GOT3 (cell line): ENCODE results near the gene MTOR.
"Not testable (repeated sequence)": the region's sequence is repeated elsewhere in the genome, so short reads cannot be mapped to it uniquely, and the experiment has no call there.

Experiments used
- DNase-seq: peaks from one replicate; lab custom pipeline; 2025; ENCODE audit warnings: mixed read lengths; lab: John Stamatoyannopoulos, UW

The MTOR gene

GRCh38 chr1:11262171-11263049, at the start of gene MTOR:
MTOR (minus strand) TSS chr1:11262551; CDS start chr1:11259409, 3,142 bp downstream.
- DNase-seq, result peak; percentile 98

DNA sequence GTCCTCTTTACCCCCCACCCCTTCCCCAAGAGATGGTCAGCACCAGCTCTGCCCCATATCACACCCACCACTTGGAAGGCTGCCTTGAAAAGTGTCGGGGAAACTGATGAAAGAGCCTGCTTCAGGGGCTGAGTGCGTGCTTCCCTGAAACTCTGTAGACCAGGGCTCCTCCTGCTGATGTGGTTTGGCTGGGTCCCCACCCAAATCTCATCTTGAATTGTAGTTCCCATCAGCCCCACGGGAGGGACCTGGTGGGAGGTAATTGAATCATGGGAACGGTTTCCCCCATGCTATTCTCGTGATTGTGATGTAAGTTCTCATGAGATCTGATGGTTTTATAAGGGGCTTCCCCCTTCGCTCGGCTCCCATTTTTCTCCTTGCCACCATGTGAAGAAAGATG, 47.0 kb upstream of the MTOR start:
- no peak for DNase-seq

DNA sequence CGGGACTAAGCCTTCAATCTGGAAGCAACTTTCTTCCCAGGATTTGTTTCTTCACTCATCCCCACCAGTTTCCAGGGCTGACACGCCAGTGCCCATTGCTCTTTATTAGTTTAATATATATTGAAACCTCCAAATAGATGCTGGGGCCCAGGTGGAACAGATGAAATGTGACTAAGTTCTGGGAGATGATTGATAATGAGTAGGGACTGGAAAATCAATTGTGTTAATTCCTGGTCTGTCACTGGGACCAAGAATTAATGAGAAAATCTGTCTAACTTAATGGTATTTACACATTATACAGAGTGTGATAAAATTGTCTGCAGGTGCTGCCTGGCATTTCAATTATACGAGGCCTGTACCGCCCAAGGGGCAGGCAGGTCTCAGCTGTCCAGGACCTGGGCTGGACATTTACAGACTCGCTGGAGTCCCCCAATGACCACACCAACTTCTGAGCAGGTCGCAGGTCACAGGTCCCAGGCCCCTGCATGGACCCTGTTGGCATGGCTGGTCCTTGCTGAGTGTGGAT, 46.4 kb upstream of the MTOR start:
- no peak for DNase-seq

GRCh38 chr1:11307852-11308251, 45.5 kb upstream of the MTOR start:
- no peak for DNase-seq

DNA sequence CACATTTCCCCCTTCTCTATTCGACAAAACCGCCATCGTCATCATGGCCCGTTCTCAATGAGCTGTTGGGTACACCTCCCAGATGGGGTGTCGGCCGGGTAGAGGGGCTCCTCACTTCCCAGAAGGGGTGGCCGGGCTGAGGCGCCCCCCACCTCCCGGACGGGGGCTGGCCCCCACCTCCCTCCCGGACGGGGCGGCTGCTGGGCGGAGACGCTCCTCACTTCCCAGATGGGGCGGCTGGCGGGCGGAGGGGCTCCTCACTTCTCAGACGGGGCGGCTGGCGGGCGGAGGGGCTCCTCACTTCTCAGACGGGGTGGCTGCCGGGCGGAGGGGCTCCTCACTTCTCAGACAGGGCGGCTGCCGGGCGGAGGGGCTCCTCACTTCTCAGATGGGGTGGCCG, 43.2 kb upstream of the MTOR start:
- DNase-seq, result not testable (repeated sequence)

GRCh38 chr1:11302366-11302765, 40.0 kb upstream of the MTOR start:
- DNase-seq, result no peak

GRCh38 chr1:11301601-11302000, 39.2 kb upstream of the MTOR start:
- DNase-seq, result no peak

- no peak for DNase-seq
These were observed 36.8 kb upstream of the MTOR start for GRCh38 chr1:11299225-11299574.

DNA sequence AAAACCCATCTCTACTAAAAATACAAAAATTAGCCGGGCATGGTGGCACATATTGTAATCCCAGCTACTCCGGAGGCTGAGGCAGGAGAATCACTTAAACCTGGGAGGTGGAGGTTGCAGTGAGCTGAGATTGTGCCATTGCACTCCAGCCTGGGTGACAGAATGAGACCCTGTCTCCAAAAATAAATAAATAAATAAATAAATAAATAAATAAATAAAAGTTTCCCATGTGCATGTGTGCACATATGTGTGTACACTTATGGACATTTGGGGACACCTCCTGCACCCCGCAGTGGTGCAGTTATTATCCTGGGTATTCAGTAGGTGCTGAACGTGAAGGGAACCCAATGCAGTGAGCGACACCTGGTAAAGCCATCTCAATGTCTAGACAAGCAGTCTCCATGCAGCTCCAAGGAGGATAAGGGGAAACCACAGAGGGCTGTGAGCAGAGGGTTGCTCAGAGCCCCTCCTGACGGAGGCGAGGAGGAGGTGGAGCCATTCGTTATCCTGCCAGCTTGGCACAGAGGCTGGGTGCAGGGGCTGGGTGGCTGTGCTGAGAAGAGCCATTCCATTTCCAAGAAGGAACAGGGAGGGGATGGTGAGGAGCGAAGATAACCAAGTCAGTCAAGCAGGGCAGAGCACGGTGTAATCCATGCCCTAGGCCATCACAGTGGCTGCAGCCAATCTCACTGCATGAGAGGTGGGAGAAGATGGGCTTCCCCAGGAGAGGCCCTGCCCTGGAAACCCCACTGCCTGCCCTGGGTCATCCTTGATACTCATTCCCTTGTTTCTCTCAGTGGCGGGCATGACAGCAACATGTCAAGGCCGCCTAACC, 36.3 kb upstream of the MTOR start:
- DNase-seq, result no peak

GRCh38 chr1:11297774-11298173, 35.4 kb upstream of the MTOR start:
- not testable (repeated sequence) for DNase-seq

DNA sequence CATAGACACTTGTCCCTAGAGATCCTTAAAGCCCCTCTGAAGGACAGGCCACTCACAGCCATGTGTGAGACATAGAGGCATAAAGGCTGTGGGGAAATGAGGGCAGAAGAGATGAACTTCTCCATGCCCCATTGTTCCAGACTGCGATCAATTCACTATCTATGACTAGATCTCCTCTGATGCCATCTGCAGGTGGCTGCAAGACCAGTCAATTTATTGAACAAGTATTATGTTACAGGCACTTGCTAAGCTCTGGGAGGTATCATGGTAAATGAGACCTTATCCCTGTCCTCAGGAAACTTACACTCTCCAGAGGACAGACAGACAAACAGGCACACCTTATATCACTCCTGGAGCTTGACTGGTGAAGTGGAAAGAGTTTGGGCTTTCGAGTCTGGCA, 33.6 kb upstream of the MTOR start:
- no peak for DNase-seq

GRCh38 chr1:11294951-11295350, 32.6 kb upstream of the MTOR start:
- DNase-seq, result no peak

DNA sequence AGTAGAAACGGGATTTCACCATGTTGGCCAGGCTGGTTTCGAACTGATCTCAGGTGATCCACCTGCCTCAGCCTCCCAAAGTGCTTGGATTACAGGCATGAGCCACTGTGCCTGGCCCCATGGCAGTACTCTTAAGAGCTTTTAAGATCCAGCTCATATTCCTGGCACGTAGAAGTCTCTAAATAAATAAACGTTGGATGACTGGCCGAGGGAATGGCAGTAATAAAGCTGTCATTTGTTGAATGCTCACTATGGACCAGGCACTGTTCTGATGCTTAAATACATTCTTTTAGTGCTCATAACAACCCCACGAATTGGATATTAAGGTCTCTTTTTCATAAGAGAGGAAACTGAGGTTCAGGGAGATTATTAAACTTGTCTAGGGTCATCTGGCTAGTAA, 31.5 kb upstream of the MTOR start:
- no peak for DNase-seq

- DNase-seq, result no peak
These were observed 28.7 kb upstream of the MTOR start for GRCh38 chr1:11291049-11291448.

DNA sequence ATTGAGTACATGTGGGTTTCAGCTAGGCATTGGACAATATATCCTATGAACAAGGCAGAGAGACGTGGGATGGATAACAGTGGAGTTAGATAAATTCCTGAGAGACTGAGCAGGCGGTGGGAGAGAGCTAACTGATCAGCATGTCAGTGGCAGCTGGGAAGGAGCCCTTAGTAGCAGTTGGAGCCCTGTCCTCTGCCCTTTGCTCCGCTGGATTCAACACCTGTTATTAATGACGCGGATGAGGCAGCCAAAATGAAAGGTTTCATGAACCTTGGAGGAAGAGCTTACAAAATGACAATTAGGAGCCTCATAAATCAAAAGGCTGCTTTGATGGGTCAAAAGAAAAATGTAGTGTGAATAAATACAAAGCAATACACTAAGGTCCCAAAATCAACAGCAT, 26.7 kb upstream of the MTOR start:
- no peak for DNase-seq

- DNase-seq, result no peak
These were observed 24.5 kb upstream of the MTOR start for GRCh38 chr1:11286735-11287410.

DNA sequence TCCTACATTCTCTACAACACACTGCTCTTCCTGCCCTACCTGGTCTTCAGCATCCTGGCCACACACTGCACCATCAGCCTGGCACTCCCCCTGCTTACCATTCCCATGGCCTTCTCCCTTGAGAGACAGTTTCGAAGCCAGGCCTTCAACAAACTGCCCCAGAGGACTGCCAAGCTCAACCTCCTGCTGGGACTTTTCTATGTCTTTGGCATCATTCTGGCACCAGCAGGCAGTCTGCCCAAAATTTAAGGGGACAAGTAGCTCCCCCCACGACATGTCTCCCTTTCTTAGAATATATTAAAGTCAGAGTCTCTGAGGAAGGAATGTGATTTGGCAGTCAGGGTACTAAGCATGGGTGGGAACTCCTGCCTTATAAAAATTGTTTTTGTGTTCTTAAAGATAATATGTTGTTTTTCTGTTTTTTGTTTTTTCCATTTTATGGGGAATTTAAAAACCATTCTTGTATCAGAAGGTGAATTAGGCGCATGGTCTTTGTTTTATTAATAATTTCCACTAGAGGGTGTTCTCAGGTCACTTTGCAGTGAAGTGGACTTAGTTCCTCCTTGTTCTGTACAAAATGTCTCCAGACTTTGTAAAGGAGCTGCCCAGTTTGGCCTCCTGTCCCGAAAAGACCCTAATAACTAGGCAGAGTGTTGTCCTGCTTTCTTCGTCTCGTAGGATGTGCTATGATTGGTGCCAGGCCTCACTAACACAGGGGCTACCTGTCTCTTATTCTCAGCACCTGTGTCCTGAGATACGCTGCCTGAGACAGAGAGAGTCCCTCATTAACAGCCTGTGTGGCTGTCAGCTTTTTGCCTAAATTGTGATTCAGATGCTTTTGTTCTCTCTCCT, 23.8 kb upstream of the MTOR start:
- DNase-seq, result no peak

DNA sequence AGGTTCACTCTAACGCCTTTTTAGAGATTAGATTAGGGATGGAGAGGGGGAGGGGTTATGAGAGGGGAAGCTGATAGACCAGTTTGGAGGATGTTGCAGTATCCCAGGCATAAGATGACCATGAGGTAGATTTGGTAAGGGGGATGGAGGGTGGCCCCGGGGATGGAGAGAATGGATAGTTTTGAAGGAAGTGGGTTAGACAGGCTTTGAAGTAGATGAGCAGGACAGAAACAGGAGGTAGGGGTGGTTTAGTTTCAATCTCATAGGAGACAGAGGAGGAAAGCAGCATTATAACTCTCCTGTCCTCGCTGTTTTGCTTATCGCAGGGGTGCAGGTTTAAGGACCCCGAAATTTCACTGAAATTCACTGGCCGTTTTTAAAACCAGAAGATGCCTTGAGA, 22.4 kb upstream of the MTOR start:
- DNase-seq, result no peak

- DNase-seq, result no peak
These were observed 20.8 kb upstream of the MTOR start for GRCh38 chr1:11283151-11283550.

DNA sequence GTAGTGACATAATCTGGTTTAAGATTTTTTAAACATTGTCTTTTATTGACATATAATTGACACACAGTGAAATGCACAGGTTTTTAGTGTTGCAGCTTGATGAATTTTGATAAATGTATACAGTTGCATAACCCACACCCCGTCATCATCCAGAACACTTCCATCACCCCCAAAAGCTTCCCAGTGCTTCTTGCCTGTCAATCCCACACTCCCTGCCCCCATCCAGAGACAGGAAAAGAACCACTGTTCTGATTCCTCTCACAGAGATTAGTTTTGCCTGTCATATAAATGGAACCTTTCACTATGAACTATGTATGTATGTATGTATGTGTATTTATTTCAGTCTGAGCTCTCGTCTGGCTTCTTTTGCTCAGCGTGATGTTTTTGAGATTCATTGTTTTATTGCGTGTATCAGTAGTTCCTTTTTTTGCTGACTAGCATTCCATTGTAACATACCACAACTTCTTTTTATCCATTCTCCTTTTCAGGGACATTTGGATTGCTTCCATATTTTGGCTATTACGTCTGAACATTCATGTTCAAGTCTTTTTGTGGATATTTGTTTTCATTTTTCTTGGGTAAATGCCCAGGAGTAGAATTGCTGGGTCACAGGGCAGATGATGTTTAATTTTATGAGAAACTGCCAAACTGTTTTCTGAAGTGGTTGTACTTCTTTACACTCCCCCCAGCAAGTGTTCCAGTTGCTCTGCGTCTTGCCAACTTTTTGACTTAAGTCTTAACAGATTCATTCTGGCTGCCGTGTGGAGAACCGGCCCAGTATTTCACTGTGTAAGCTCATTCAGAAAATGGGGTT, 19.4 kb upstream of the MTOR start:
- DNase-seq, result no peak
